COR-L47 (cell line): ENCODE measurements around the gene DTNBP1.

ENCODE experiments used
- DNase-seq: peaks from one replicate; lab custom pipeline; 2025; lab: John Stamatoyannopoulos, UW

The DTNBP1 gene

DNA sequence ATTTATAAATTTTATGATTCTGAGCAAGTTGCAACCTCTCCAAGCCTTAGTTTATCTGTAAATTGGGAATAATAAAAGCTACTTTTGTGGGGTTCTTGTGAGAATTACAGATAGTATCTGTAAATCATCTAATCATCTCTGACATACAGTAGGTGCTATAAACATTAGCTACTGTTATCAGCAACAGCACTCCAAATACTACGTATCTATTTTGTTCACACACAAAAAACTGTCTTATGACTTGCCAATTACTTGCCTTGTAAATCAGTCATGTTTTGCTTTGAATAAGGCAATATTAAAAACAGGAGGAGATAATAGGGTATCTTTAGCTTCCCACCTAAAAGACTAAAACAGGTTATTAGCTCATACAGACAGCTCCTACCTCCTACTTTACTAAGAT, 36.7 kb downstream of the DTNBP1 start:
- no peak for DNase-seq

DNA sequence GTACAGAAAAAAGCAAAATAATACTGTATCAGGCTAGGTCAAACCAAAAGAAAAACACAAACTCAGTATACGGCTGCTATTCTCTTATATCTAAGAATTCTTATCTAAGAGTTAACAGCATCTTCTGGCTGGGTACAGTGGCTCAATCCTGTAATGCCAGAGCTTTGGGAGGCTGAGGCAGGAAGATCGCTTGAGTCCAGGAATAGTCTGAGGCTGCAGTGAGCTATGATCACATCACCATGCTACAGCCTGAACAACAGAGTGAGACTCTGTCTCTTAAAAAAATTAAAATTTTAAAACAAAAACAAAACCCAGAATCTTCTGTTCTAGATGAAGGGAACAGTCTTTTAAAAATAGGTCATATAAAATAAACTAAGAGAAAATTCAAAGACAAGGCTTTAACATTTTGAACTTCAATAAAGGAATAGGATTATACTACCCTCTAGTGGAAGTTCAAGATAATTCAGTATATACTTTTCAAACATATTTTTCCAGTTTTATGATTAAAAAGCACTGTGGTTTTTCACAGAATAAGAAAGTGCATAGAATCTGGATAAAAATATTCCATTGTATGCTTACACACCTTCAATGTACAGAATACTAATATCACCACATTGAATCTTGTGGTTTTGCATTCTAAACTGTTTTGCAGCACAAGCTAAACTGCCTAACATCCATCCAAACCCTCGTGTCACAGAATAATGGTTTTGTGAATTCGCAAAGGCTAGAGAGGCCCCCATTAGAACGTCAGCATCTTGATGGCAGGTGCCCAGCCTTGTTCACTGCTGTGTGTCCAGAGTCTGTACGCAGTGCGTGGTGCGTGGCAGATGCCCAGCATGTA, 39.3 kb downstream of the DTNBP1 start:
- DNase-seq, result no peak

DNA sequence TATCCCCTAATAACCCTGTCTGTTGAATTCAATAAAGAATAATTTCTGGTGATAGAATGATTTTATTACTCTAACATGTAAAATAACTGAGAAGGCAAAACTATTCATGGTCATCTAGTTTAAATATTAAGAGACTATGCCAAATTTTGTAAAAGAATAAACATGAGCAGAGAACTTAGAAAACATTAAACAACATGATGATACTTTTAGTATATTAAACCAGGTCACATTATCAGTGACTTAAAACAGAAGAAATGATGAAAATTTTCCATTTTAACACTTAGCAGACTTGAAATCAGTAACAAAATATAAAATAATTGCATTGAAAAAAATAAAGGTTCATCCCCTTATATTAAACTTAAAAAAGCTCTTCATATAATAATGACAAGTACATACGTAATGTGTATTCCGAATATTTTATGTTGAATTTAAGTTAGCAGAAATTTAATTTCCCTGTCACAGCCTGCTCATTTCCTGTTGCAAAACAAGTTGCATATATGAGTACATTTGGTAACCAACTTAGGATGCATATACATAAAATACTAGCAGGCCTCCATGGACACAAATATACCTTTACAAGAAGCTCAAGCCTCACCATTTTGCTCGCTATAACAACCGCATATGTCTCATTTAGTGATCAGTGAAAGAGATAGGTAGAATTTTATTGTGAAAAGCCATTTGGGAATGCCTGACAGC, 40.6 kb downstream of the DTNBP1 start:
- DNase-seq, result no peak

DNA sequence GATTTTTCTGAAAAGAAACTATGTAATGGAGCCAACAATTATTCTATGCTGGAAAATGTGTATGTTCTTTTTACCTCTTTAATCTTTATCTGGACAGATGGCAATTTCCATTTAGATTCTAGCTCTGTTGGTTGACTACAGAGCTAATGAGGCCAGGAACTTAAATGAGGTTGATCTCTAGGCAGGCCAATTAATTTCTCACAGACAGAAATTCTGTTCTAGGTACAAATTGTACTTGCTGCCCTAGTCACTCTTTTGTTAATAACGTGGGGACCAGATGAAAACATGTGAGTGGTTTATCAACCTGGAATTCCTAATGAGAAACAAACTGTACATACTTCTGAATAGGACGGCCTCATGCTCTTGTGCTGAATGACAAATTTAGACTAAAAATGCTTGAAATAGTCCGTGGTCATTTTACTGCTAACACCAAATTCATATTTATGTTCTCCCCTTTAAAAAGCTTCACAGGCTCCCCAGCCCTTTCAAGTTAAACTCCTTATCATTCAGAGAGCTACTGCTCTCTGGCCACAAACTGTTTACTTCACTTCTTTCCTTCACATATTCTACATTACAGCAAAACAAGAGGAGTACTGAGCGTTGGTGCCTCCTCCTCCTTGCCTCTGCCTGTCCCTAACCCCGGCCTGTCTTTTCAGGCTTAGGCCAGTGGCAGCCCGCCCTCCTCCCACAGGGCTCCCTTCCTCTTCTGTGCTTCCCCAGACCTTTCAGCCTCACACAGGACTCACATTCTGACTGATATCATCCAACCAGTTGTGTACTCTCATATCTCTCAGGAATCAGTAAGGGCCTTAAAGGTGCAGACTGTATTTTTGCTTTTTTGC, 41.4 kb downstream of the DTNBP1 start:
- no peak for DNase-seq

DNA sequence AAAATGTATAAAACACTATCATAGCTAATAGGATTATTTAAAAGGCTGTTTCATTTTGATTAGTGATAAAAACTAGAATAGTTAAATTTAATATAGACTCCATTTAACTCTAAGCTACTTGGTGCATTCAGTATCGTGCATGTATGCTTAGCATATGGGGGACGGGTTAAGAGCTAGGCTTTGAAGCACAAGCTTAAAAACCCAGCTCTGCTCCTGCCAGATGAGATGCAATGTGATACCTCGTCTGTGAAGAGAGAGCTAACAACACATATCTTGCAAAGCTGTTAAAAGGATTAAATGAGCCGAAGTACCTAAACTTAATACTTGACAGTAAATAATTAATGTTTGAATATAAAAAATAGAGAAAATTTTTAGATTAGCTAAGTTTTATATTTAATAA, 42.2 kb downstream of the DTNBP1 start:
- DNase-seq, result no peak

DNA sequence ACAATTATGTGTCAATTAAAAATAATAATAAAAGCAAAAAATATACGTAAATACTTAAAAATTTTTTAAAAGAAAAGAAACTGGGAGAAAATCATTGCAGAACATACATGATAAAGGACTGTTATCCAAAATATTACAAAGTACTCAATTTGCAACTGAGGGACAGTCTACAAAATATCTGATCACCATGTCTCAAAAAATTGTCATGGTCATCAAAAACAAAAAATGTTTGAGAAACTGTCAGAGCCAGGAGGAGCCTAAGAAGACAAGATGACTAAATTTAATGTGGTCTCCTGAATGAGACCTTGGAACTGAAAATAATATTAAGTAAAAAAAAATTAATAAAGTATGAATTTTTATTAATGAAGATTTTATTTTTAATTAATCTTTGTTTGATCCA, 43.5 kb downstream of the DTNBP1 start:
- DNase-seq, result no peak

DNA sequence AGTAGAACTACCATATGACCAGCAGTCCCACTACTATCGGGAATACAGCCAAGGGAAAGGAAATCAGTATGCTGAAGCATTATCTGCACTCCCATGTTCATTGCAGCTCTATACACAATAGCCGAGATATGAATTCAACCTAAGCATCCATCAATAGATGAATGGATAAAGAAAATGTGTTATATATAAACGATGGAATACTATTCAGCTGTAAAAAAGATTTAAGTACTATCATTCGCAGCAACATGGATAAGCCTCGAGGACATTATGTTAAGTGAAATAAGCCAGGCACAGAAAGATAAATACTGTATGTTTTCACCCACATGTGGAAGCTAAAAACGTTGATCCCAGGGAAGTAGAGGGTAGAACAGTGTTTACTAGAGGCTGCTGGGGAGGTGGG, 44.1 kb downstream of the DTNBP1 start:
- no peak for DNase-seq

DNA sequence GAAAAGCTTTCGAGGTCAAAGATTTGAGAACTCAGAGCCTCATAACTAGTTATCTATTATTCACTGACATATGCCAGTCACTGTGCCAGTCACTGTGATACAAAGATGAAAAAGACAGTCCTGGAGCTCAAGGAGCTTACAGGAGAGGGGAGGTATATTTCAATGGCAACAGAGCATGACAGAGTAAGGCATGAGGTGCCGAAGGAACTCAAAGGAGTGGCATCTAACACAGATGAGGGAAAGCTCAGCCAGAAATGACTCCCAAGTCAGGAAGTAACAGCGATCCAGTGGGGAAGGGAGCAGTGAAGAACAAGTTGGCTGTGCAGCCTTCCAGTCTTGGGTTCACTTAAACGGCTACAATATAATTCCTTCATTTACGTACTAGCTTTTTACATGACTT, 46.6 kb downstream of the DTNBP1 start:
- DNase-seq, result no peak

DNA sequence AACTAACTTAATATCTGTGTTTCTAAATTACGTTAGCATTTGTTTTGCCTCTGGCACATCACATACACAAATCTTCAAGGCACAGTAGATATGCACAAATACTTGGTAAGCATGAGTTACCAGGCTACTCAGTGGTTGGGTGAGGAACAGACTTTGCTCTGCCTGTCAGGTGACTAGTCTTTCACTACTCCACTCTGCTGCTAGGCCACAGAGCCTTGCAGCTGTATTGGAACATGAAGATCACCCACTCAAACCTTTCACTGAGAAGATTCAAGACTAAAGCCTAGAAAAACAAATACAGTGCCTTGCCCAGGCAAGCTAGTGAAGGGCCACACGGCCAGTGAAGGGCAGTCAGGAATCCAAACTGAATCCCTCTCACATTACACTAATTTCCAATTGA, 47.0 kb downstream of the DTNBP1 start:
- no peak for DNase-seq

DNA sequence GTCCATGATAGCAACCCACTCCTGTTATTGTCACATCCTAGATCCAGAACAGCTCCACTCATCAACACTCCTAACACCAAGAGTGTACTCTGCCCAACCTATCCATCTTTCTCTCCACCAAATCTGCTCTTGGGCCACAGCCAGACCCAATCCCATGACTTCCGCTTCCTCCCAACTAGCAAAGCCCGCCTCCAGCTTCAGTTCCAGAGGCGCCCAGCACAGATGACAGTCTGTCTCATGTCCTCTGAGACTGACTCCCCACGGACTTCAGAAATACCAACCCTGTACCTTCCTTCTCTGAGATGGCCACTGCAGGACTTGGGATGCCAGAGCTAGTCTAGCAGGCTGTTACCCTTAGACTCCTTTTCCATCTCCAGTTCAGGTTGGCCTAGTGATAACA, 48.6 kb downstream of the DTNBP1 start:
- no peak for DNase-seq

DNA sequence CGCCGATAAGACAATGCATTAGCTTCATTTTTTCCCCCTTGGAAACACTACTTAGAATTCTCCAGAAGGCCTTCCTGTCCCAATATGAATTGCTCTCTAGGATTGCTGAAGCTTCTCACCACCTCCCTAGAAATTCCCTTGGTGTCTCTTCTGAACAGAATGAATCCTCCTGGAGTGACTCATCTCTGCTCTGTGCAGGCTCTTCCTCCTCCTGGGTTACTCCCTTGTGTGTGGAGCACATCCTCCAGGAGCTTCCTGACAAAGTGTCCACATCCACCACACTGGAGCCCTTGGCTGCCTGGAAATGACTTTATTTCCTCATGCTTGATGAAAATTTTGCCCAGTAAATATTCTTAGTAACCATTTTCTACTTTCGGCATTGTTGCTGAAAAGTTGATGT, 54.4 kb downstream of the DTNBP1 start:
- DNase-seq, result no peak

DNA sequence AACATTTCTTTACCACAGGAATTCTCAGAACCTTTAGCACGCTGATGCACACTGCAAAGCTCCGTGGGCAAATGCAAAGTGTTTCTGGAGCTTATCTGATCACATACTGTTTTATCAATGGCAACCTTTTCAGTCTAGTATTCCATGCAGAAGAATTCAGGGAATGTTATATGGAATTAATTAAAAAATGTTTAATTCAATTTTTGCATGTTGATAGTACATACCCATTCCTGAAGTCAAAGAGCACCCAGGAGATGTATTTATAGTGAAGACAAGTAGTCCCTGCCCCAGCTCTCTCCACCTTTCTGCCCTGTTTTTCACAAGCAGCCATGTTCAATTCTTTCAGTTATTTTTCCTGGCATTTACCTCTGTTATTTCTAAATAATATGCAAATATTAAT, 55.2 kb downstream of the DTNBP1 start:
- no peak for DNase-seq

DNA sequence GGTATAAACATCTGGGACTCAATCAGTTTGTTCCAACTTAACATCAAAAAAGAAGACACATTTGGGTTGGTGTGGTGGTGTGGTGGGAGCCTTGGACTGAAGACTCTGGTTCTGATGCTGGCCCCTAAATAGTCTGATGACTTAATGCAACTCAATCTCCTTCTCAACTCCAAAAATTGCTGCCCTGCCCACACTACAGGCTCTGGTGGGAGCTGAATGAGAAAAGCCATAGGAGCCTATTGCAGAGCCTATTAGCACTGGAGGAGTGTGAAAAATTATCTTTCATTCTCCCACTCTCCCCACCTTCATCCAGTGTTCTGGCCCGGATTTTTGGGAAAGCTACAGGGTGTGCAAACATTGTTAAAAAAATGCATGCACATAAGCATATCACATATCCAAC, 56.5 kb downstream of the DTNBP1 start:
- no peak for DNase-seq

DNA sequence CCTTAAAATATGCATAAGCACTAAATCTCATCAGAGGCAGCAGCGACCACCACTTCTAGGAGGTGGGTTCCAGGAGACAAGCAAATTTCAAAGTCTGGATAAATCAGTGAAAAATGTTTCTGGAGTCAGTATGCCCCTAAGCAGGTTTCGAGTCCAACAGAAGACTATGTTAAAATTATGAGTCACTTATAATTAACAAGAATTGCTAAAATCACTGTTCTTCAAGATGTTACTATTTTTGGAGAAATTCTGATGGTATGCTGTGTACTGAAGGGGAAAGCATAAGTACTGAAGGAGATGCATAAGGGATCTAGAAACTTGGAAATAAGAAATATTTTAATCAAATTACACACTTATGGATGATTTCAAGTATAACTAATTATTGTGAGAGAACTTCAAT, 58.0 kb downstream of the DTNBP1 start:
- no peak for DNase-seq

DNA sequence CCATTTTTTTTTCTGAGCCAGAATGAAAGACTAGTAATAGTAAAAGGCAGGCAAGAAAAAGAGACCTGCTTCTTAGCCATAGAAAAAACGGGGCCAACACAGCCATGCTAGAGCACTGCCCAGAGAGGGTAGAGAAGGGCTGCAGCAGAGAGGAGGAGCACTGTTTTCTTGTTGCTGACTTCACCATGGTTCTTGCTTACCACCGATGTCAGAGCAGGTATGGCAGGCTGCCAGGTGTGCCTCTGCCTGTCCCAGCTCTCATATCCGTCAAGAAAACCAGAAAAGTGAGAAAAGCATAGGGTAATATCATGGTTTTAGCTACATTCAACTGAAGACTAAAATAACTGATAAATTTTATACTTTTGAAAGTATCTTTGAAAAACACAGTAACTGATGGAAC, 60.7 kb downstream of the DTNBP1 start:
- DNase-seq, result no peak

DNA sequence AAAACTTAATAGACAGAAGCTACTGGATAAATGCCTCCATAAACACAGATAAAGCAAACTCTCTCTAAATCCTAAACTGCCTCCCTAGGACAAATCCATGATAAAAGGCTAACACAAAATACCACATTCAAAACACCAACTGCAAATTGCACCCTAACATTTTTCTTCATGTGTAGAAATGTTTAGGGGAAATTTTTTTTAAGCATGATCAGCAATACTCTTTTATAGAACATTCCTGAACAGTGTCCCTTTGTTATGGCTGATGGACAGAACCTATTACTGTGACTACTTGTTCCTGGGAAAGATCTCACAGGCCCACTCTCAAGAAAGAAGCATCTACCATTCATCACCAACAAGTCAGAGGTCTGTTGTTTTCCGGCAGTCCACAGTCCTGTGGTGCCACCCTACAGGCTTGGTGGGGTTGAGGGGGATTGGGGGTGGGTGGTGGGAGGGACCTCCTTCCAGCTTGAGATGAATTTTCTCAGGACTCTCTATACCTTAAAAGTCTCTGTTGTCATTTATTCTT, 64.5 kb downstream of the DTNBP1 start:
- DNase-seq, result no peak

DNA sequence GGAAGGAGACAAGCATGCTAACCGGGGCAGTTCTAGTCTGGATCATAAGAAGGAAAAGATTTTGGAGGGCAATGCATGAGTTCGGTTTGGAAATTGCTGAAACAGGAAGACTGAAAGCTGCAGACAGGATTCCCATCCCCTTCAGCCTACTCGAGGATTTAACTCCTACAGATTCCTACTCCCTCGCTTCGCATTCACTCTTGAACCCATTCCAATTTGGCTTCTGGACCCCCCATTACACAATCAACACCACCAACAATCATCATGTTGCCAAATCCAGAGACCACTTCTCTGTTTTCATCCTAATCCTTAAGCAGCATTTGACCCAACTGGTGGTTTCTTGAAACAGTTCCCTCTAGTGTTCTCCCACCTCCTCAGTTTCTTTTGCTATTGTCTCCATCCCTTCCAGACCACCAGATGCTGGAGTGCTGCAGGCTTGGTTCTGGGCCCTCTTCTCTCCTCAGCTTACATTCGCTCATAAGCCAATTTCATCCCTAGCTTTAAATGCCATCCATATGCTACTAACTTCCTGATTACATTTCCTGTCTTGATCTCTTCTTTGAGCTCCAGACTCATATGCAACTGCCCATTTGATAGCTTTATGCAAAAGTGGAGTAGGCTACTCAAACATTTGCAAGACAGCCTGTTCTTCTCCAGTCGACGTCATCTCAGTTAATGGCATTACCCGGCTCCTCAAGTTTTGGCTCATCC, 66.5 kb downstream of the DTNBP1 start:
- no peak for DNase-seq

DNA sequence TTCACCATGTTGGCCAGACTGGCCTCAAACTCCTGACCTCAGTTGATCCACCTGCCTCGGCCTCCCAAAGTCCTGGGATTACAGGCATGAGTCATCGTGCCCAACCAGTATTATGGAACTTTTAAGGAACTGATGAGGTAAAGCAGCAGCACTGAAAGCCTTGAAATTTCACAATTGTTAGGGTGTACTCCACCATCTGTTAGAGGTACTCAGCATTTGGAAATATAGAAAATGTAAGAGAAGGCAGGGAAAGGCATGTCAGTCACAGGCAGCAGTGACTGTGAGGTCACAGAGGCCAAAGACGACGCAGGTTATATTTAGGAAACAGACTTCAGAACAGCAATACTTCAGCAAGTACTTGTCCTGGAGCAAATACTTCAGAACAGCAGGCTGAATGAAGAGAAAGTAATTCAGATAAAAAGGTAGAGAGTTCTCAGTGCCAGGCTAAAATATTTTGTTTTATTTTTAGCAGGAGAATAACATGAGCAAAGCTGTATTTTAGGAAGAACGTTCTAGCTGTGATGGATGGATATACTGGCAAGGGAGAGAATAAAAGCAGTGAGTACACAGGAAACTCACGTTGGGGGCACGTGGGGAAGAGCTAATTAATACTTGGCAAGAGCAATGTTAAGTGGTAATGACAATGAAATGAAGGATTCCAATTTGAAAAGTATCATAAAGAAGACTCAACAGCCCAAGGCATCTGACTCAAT, 67.2 kb downstream of the DTNBP1 start:
- no peak for DNase-seq

DNA sequence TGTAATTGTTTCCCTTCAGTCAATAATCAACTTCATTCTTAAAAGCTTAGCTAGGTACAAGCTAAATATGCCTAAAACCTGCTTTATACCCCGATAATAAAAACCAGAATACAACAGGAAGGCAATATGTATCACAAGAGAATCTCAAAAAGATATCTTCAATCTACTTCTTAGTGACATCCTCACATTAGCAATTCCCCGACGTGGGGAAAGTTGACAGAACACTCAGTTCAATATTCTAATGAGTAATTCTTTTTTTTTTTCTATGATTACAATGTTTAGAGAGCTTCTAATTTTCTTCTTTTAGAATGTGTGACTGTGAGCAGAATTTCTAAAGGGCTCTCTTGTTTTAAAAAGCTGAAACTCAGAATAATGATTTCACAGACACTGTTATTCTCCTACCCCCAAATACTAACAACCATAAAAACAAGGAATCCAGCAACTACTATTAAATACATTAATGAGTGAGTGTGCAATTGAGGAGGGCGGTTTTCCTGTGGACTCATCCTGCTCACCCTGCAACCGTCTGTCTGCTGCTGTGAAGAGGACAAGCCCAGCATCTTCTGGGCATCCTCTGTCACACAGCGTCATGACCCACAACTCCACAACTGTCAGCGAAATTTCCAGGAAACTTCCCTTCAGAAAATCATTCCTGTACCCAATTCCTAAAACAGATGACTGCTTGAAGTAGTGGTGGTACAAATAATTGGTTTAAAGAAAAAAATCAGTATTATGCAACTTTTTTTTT, 68.1 kb downstream of the DTNBP1 start:
- DNase-seq, result no peak

DNA sequence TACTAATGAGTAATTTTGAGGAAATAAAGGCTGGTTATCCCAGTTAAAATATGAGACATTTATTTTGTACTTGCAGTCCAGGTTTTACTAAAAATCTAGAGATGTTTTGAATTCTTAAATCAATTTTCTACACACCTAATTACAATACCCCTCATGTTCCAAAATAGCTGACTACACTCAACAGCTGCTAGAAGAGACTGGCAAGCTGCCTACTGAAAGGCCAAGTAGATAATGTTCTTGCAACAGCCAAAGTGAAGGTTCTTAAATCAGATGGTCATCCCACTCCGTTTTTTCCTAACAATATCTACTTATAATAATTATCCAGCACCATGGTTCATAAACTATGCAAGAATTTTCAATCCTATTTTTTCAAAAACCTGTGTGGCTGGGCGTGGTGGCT, 69.0 kb downstream of the DTNBP1 start:
- DNase-seq, result no peak

DNA sequence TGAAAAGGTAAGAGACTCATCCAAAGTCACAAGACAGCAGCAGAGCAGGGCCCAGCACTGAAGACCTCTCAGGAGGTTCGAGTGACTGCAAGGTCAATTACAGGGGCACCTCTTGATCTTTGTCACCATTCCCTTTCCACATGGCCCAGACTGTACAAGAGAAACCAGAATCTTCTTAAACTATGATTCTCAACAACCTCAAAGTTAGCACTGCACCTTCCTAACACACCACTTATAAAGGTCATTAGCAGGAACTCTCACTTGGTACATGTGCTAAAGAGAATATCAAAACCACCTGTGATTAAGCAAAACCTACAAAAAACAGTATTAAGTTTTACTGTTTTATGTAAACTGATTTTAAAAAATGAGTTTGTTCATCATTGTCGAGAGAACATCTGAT, 70.2 kb downstream of the DTNBP1 start:
- no peak for DNase-seq
